NCI-H1092 treated with DMSO at 0.1 percent for 48 hours (cell line): Measurements from ENCODE around the gene TOB2.
A peak's percentile ranks its signal among the peaks of the same experiment; 100 is the strongest.
"Not testable (repeated sequence)": the region's sequence is repeated elsewhere in the genome, so short reads cannot be mapped to it uniquely, and the experiment has no call there.

Experiments
- DNase-seq: peaks from one replicate; lab custom pipeline; 2025; lab: John Stamatoyannopoulos, UW

The TOB2 gene

GRCh38 chr22:41468381-41469217 lies 22.0 kb upstream of the TOB2 start, which contains the start of the genes ACO2 and PHF5A:
TSS of gene ACO2 (plus strand) at chr22:41469117. CDS start at chr22:41469147, 30 bp downstream.
TSS of gene PHF5A (minus strand) at chr22:41468692. CDS start at chr22:41468653, 39 bp downstream.
- peak; percentile 99 for DNase-seq

DNA sequence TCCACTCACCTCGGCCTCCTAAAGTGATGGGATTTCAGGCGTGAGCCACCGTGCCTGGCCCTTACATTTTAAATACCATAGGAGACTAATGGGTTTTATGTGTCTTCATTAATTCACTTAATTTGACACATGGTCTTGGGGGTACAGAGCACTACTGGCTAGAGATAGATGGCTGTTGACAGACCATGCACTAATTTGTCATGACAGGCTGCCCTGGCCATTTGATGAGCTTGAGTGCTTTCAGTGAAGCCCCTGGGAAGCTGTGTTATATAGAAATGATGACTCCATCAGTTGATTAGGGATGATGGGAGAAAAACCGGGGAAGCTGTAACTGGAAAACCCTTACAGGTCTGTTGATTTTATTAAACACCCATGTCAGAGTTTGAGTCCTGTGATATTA lies 15.3 kb upstream of the TOB2 start:
- DNase-seq, result no peak

DNA sequence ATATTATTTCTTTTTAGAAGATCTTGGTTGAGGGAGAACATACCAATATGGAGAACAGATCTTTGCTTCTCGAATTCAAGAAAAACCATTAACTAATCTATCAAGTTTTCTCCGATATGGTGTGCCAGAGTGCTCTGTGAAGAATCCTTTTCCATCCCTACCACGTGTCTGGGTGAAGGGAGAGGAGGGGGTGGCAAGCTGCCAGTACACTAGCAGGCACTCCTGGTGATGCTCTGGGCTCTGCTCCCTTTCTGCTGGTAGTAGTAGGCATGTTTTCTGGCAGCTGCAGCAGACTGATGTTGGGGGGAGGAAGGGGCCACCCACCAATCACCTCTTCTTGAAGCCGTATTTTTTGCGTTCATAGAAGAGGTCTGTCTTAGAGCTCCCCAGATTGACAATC lies 13.5 kb upstream of the TOB2 start:
- not testable (repeated sequence) for DNase-seq

DNA sequence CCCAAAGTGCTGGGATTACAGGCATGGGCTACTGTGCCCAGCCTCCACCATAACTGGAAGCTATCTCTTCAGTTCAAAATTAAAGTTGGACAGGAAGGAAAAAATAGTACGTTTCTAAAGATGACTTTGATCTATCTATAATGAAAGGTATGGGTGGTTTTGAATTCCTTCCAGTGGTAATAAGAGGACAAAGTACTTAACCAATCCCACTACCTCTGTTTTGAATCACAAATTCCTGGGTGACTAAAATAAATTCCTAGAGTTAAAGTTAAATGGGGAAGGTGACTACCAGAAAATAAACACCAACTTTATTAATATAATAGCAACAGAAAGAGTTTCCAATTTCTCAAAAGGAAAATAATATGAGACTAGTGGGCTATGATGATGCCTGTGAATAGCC lies 12.8 kb upstream of the TOB2 start:
- no peak for DNase-seq

GRCh38 chr22:41458161-41458728 lies 11.6 kb upstream of the TOB2 start:
- DNase-seq, result no peak

GRCh38 chr22:41448189-41448808 lies 1.7 kb upstream of the TOB2 start:
- peak; percentile 99 for DNase-seq

GRCh38 chr22:41447435-41448188 lies 1.0 kb upstream of the TOB2 start:
- peak; percentile 76 for DNase-seq

DNA sequence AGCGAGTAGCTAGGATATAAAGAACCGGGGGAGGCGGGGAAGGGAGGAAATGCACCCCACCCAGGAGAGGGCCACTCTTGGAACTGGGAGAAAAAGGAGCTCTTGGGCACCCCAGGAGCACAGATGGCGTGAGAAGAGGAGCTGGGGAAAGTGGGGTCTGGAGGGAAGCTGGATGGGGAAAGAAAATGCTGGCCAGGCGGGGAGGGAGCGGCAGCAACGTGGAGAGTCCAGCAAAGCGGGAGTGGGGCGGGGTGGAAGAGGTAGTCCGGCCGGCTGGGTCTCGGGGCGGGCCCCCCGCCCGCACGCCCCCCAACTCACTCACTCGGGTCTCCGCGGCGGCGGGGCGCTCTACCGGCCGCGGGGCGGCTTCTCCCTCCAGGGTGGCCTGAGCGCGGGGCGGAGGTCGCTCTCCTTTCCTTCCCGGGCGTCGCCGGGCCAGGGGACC lies 522 bp downstream of the TOB2 start:
- no peak for DNase-seq

DNA sequence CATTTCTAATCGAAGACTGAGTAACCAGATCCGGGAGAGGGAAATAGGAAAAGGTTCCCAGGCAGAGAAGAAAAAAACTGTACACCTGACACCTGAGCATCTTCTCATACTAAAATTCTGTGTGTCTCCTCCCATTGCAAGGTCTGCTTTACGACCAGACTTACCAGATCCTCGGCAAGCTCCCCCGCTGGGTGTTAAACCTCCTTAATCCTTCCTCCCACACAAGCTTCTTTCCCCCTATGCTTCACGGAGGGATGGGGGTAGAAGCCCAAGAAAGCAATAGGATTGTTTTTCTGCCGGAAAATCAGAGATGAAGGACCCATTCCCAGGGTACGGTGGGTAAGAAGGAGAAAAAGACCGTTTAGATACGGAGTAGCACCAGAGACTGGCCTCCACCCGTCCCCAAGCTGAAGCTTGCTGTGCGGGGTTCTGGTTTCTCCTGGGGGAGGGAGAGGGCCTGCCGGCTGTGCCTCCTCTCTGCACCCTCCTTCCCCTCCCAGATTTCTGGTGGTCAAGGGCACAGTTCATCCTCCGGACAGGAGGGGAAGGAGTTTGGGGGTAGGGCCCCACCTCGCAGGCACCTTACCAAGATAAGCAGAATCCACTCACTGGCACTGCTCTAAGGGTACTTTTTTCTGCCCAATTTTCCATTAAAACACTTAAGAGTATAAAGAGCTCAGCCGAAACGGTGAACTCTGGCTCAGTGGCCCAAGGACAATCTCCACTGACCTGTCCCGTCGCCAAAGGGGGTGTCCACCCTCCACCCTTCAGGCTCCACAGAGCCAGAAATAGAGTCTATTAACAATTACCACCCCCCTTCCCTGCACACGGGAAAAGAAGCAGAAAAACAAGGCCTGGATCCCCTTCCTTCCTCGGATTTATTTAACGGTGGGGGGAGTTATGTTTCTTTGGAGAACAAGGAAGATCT lies 1.2 kb downstream of the TOB2 start:
- DNase-seq, result peak; percentile 22

DNA sequence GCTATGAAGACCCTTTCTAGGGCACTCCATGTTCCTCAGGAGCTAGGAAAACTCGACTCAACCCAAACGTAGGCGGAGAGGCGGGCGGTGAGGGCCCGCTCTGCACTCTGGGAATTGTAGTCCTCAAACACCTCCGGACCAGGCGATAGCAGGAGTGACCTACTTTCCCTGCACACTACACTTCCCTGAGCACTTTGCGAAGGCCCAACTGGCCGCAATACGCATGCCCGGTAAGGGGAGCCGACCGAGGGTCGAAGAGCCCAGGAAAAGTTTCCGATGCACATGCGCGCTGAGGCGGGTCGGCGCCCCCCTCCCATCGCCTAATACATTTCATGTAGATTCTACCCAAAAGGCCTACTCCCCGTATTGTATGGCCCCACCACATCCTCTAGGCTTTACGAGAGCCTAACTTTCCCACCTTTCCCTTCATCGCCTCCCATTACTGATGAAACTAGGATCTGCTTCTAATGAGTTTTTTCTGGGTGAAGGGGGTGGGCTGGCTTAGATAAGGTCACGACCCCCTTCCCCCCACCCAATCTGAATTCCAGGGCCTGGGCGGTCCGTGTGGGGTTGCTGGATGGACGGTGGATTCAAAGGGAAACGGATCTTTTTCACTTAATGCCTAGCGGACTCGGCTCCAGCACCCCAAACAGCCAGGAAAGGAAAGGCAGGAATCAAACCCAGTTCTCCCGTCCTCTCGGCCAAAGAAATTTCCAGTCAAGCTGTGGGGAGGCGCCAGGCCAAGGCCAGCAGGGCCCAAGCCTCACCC lies 2.1 kb downstream of the TOB2 start:
- peak; percentile 97 for DNase-seq

- no peak for DNase-seq
These were observed 4.3 kb downstream of the TOB2 start for GRCh38 chr22:41442240-41442792.

DNA sequence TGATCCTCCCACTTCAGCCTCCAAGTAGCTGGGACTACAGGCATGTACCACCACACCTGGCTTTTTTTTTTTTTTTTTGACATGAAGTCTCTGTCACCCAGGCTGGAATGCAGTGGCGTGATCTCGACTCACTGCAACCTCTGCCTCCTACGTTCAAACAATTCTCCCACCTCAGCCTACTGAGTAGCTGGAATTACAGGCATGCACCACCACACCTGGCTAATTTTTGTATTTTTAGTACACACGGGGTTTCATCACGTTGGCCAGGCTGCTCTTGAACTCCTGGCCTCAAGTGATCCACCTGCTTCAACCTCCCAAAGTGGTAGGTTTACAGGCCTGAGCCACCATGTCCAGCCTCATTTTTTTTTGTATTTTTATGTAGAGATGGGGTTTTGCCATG lies 6.1 kb downstream of the TOB2 start:
- not testable (repeated sequence) for DNase-seq

- DNase-seq, result no peak
These were observed 9.4 kb downstream of the TOB2 start for GRCh38 chr22:41437198-41437597.

- DNase-seq, result no peak
These were observed 10.1 kb downstream of the TOB2 start for GRCh38 chr22:41436322-41437113.

DNA sequence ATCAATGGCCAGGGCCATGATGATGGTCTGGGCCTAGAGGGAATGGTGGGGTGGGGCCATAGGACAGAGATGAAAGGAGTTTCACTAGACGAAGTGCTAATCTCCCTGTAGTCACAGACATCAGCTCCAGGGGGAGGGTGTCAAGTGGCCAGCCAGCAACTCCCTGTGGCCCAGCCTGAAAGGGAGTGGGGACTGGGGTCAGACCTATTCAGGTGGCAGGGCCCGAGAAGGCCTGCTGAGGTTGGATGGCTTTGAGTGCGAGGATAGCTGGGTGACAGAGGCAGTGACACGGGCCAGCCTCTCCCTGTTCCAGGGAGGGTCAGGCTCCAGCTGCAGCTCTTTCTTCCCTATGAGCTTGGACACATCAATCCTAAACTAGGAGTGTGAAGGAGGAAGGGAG lies 11.0 kb downstream of the TOB2 start:
- DNase-seq, result no peak

GRCh38 chr22:41434361-41435003 lies 12.1 kb downstream of the TOB2 start:
- not testable (repeated sequence) for DNase-seq

- not testable (repeated sequence) for DNase-seq
These were observed 13.1 kb downstream of the TOB2 start for GRCh38 chr22:41433480-41433879.

GRCh38 chr22:41431656-41432055 lies 14.9 kb downstream of the TOB2 start:
- DNase-seq, result no peak

- DNase-seq, result no peak
These were observed 16.7 kb downstream of the TOB2 start for GRCh38 chr22:41429951-41430332.
